Measurements from ENCODE around the gene C2CD5. TPM values are rescaled to one million over a fixed set of nuclear protein-coding genes. Genes with fewer than 3 reads are reported as not detected.

The C2CD5 gene
- polyA plus RNA-seq, 1 of the 3 experiments (the other 2 are of a cell fraction) = 9.2 TPM

DNA sequence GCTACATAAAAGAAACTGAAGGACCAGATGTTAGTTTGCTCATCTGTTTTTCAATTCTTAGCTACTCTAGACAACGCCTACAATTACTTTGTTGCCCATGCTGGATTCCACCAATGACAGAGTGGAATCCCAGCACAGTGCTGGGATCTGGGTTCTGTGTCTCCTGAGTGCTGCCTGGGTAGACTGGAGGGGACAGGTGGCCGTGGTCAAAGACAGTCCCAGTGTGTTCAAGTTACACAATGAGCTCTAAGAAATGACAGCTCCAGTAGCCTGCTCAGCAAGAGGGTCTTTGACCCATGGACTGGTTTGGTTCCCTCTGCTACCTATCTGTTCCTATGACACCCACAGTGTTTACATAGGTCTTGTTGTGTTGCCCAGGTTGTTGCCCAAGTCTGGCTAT, 38.5 kb downstream of the C2CD5 start:
- H3K79me2 ChIP-seq (ENCODE audit: insufficient read depth) = no peaks in the 10 kb centered on the region
- no peaks in the 10 kb centered on the region for H3K9me3 ChIP-seq
- ChIA-PET CTCF (interaction anchor here (0.8 to 1.6 kb wide), 4 partner anchors 13 to 46 kb away, joined by 3 to 5 read pairs (median 4); no protein-coding TSS in a partner anchor), POLR2A (no interaction called here)
- no peaks in the 10 kb centered on the region for H3K9me2 ChIP-seq
- H3K4me2 ChIP-seq = no peak overlapping the region
- TF ChIP-seq TAF1 (IDR thresholded peaks at IDR 0.05; ENCODE audit: borderline replicate concordance, low read depth, low read length) (no peak), GATA2 (CRISPR knock-in tag; IDR thresholded peaks at IDR 0.05) (no peak), RCOR1 (IDR thresholded peaks at IDR 0.05; ENCODE audit: low read length) (no peak)
- no peaks in the 10 kb centered on the region for H4K20me1 ChIP-seq (ENCODE audit: insufficient read depth)
- no peak overlapping the region for H3K27ac ChIP-seq (ENCODE audit: low read depth in 2 of 2, low read length in 1 of 2)
- H2AFZ ChIP-seq (ENCODE audit: low read depth) = no peak overlapping the region
- 100% methylated on average over 2 of the region's 2 CpGs for WGBS (ENCODE audit: low lambda C conversion rate)
- H3K4me1 ChIP-seq (ENCODE audit: control insufficient read depth in 1 of 2, insufficient read depth in 2 of 2, low read depth in 1 of 2, low read length in 1 of 2) = no peaks in the 10 kb centered on the region
- H3K9ac ChIP-seq = no peak overlapping the region
- no peak for DNase-seq
- H3K27me3 ChIP-seq (ENCODE audit: insufficient read depth) = no peaks in the 10 kb centered on the region
- H3K36me3 ChIP-seq (replicated peaks in 1 of 2; ENCODE audit: control insufficient read depth in 1 of 2, insufficient read depth in 2 of 2, low read length in 1 of 2) = peaks cover 12 to 23% of the 10 kb centered on the region in 2 experiments
- H3F3A ChIP-seq (replicated peaks; ENCODE audit: insufficient read depth) = no peaks in the 10 kb centered on the region
- H3K4me3 ChIP-seq (ENCODE audit: low read depth in 2 of 2, low read length in 1 of 2) = no peak overlapping the region

- Histone ChIP-seq H3K9ac (no peak overlapping the region), H3K9me2 (no peaks in the 10 kb centered on the region), H3K4me2 (no peak overlapping the region), H3K4me3 (ENCODE audit: low read depth in 2 of 2, low read length in 1 of 2) (no peak overlapping the region), H3K4me1 (ENCODE audit: control insufficient read depth in 1 of 2, insufficient read depth in 2 of 2, low read depth in 1 of 2, low read length in 1 of 2) (no peaks in the 10 kb centered on the region), H3K27me3 (ENCODE audit: insufficient read depth) (no peaks in the 10 kb centered on the region), H3K9me3 (no peaks in the 10 kb centered on the region), H3F3A (replicated peaks; ENCODE audit: insufficient read depth) (no peaks in the 10 kb centered on the region), H3K79me2 (ENCODE audit: insufficient read depth) (no peaks in the 10 kb centered on the region), H3K36me3 (replicated peaks in 1 of 2; ENCODE audit: control insufficient read depth in 1 of 2, insufficient read depth in 2 of 2, low read length in 1 of 2) (peaks cover 13 to 15% of the 10 kb centered on the region in 2 experiments), H2AFZ (ENCODE audit: low read depth) (no peak overlapping the region), H3K27ac (ENCODE audit: low read depth in 2 of 2, low read length in 1 of 2) (no peak overlapping the region), H4K20me1 (ENCODE audit: insufficient read depth) (no peaks in the 10 kb centered on the region)
- 98% methylated on average over 4 of the region's 4 CpGs for WGBS (ENCODE audit: low lambda C conversion rate)
- ChIA-PET POLR2A (no interaction called here), CTCF (interaction anchor here (1.1 kb wide), 1 partner anchor 12 kb away, joined by 4 read pairs; no protein-coding TSS in a partner anchor)
- DNase-seq = no peak
- TF ChIP-seq RFX5 (IDR thresholded peaks at IDR 0.05; ENCODE audit: low read length) = no peak
- no peak for TF ChIP-seq EP300 (IDR thresholded peaks at IDR 0.05; ENCODE audit: borderline replicate concordance in 1 of 2, low read depth in 1 of 2, low read length in 1 of 2)
- no peak for TF ChIP-seq CHD2 (IDR thresholded peaks at IDR 0.05; ENCODE audit: low read length, partially characterized antibody)
- no peak for TF ChIP-seq TCF12 (IDR thresholded peaks at IDR 0.05)
- no peak for TF ChIP-seq ELF1 (IDR thresholded peaks at IDR 0.05)
- TF ChIP-seq MAX (IDR thresholded peaks at IDR 0.05; ENCODE audit: low read depth) = no peak
- no peak for TF ChIP-seq NFIC (IDR thresholded peaks at IDR 0.05; ENCODE audit: borderline replicate concordance)
- TF ChIP-seq FOXJ3 (CRISPR knock-in tag; IDR thresholded peaks at IDR 0.05) = no peak
- TF ChIP-seq, protein P1, sequence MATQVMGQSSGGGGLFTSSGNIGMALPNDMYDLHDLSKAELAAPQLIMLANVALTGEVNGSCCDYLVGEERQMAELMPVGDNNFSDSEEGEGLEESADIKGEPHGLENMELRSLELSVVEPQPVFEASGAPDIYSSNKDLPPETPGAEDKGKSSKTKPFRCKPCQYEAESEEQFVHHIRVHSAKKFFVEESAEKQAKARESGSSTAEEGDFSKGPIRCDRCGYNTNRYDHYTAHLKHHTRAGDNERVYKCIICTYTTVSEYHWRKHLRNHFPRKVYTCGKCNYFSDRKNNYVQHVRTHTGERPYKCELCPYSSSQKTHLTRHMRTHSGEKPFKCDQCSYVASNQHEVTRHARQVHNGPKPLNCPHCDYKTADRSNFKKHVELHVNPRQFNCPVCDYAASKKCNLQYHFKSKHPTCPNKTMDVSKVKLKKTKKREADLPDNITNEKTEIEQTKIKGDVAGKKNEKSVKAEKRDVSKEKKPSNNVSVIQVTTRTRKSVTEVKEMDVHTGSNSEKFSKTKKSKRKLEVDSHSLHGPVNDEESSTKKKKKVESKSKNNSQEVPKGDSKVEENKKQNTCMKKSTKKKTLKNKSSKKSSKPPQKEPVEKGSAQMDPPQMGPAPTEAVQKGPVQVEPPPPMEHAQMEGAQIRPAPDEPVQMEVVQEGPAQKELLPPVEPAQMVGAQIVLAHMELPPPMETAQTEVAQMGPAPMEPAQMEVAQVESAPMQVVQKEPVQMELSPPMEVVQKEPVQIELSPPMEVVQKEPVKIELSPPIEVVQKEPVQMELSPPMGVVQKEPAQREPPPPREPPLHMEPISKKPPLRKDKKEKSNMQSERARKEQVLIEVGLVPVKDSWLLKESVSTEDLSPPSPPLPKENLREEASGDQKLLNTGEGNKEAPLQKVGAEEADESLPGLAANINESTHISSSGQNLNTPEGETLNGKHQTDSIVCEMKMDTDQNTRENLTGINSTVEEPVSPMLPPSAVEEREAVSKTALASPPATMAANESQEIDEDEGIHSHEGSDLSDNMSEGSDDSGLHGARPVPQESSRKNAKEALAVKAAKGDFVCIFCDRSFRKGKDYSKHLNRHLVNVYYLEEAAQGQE (IDR thresholded peaks at IDR 0.05; ENCODE audit: low read depth, low read length) = no peak
Observed at GRCh38 chr12:22500100-22500499, 44.2 kb downstream of the C2CD5 start.

All from SK-N-SH (cell line).